Measurements from ENCODE around the gene FGD6. TPM values are rescaled to one million over a fixed set of nuclear protein-coding genes. Genes with fewer than 3 reads are reported as not detected.

The FGD6 gene
- total and polyA plus RNA-seq, 2 experiments from 2014 or later: 10.4 to 17.2 TPM

- Histone ChIP-seq H3K4me3 (no peak overlapping the region), H4K20me1 (ENCODE audit: insufficient read depth, poor library complexity, severe bottlenecking) (no peaks in the 10 kb centered on the region), H3K9me3 (ENCODE audit: low read depth) (no peaks in the 10 kb centered on the region), H3K9me2 (replicated peaks; ENCODE audit: insufficient read depth) (no peaks in the 10 kb centered on the region), H3K27me3 (no peaks in the 10 kb centered on the region), H3K27ac (no peak overlapping the region), H3K4me1 (ENCODE audit: insufficient read depth) (no peaks in the 10 kb centered on the region), H3K36me3 (replicated peaks; ENCODE audit: insufficient read depth, low read depth) (no peaks in the 10 kb centered on the region), H2AFZ (no peak overlapping the region), H3K4me2 (no peak overlapping the region), H3K79me2 (peaks cover 35% of the 10 kb centered on the region)
- 70% methylated on average over 5 of the region's 5 CpGs for WGBS (ENCODE audit: low lambda C conversion rate, missing lambda C conversion rate)
- no peak for DNase-seq (ENCODE audit: low spot score)
- TF ChIP-seq EZH2phosphoT487 (IDR thresholded peaks at IDR 0.05; ENCODE audit: low read depth, severe bottlenecking, unreplicated experiment) (no peak), EZH2 (IDR thresholded peaks at IDR 0.05; ENCODE audit: borderline replicate concordance) (no peak), CTCF (IDR thresholded peaks at IDR 0.05; ENCODE audit: poor library complexity) (no peak)
Measured at GRCh38 chr12:95182868-95183415, 34.3 kb downstream of the FGD6 start.

GRCh38 chr12:95181103-95181502 lies 36.2 kb downstream of the FGD6 start:
- Histone ChIP-seq H3K4me3 (no peak overlapping the region), H2AFZ (no peak overlapping the region), H3K27me3 (no peaks in the 10 kb centered on the region), H3K79me2 (peaks cover 35% of the 10 kb centered on the region), H3K9me2 (replicated peaks; ENCODE audit: insufficient read depth) (no peaks in the 10 kb centered on the region), H3K4me2 (no peak overlapping the region), H4K20me1 (ENCODE audit: insufficient read depth, poor library complexity, severe bottlenecking) (no peaks in the 10 kb centered on the region), H3K4me1 (ENCODE audit: insufficient read depth) (no peaks in the 10 kb centered on the region), H3K27ac (peak overlapping the region; percentile 51), H3K36me3 (replicated peaks; ENCODE audit: insufficient read depth, low read depth) (no peaks in the 10 kb centered on the region), H3K9me3 (ENCODE audit: low read depth) (no peaks in the 10 kb centered on the region)
- TF ChIP-seq EZH2 (IDR thresholded peaks at IDR 0.05; ENCODE audit: borderline replicate concordance) (no peak), CTCF (IDR thresholded peaks at IDR 0.05; ENCODE audit: poor library complexity) (no peak), EZH2phosphoT487 (IDR thresholded peaks at IDR 0.05; ENCODE audit: low read depth, severe bottlenecking, unreplicated experiment) (no peak)
- WGBS (ENCODE audit: low lambda C conversion rate, missing lambda C conversion rate): 87% methylated on average over 2 of the region's 2 CpGs
- DNase-seq (ENCODE audit: low spot score): no peak

- WGBS (ENCODE audit: low lambda C conversion rate, missing lambda C conversion rate): 41% methylated on average over 5 of the region's 5 CpGs
- Histone ChIP-seq H3K9me3 (ENCODE audit: low read depth) (no peaks in the 10 kb centered on the region), H3K4me2 (no peak overlapping the region), H3K9me2 (replicated peaks; ENCODE audit: insufficient read depth) (no peaks in the 10 kb centered on the region), H4K20me1 (ENCODE audit: insufficient read depth, poor library complexity, severe bottlenecking) (no peaks in the 10 kb centered on the region), H3K27me3 (no peaks in the 10 kb centered on the region), H3K27ac (no peak overlapping the region), H3K36me3 (replicated peaks; ENCODE audit: insufficient read depth, low read depth) (no peaks in the 10 kb centered on the region), H3K4me3 (no peak overlapping the region), H2AFZ (no peak overlapping the region), H3K4me1 (ENCODE audit: insufficient read depth) (peaks cover 4% of the 10 kb centered on the region), H3K79me2 (peaks cover 30% of the 10 kb centered on the region)
- no peak for DNase-seq (ENCODE audit: low spot score)
- TF ChIP-seq CTCF (IDR thresholded peaks at IDR 0.05; ENCODE audit: poor library complexity) (no peak), EZH2 (IDR thresholded peaks at IDR 0.05; ENCODE audit: borderline replicate concordance) (no peak), EZH2phosphoT487 (IDR thresholded peaks at IDR 0.05; ENCODE audit: low read depth, severe bottlenecking, unreplicated experiment) (no peak)
Measured at GRCh38 chr12:95179011-95179410, 38.3 kb downstream of the FGD6 start.
